Endothelial cell of umbilical vein (primary cell): Measurements from ENCODE around the gene TNS2. TPM values are rescaled to one million over a fixed set of nuclear protein-coding genes. Genes with fewer than 3 reads are reported as not detected.

Experiments
- BruUV-seq: library from RNA; stranded (reverse); fragments of 400-500 nt; replicated peaks from 2 replicates; lab custom pipeline; 2021; lab: Mats Ljungman, UMichigan
- CTCF ChIA-PET: fragments of 300-600, 350-600 bp; sonication (Branson Sonifier 250); formaldehyde crosslinking; loops from one replicate; lab custom pipeline; 2021; ENCODE audit warnings: antibody characterized with exemption, inconsistent platforms; lab: Charles Lee
- POLR2A ChIA-PET: fragments of 300-600, 350-600 bp; sonication (Branson Sonifier 250); formaldehyde crosslinking; loops from one replicate; lab custom pipeline; 2021; ENCODE audit warnings: antibody characterized with exemption, inconsistent platforms; lab: Charles Lee
- DNase-seq: peaks from one replicate; pipeline ENCODE4 v3.0.0-alpha.2; 2011; ENCODE audit warnings: low read depth, low spot score
- FAIRE-seq: peaks from 2 replicates; lab custom pipeline; 2011; peaks lifted over from hg19 to GRCh38; lab: Jason Lieb, UNC
- H2AFZ ChIP-seq: 2 replicates; pipeline ENCODE4 v1.6.0; 2012; ENCODE audit warnings: low read depth, low read length, control low read depth, inconsistent platforms
- H3K27ac ChIP-seq: 2 replicates; pipeline ENCODE4 v1.5.1; 2011; ENCODE audit warnings: low read depth, mild to moderate bottlenecking, control low read depth, low read length, moderate library complexity; ENCODE audit not compliant: insufficient read depth
- H3K27me3 ChIP-seq, 2 experiments: 2 replicates each; pipeline versions ENCODE4 v1.6.0 to v1.6.1; 2011; ENCODE audit warnings: low read length in 2 of 2, mixed read lengths in 1 of 2; ENCODE audit not compliant: control insufficient read depth in 2 of 2, insufficient read depth in 2 of 2
- H3K36me3 ChIP-seq, 2 experiments: 2 replicates in 1 of 2; 3 replicates in 1 of 2; pipeline ENCODE4 v1.5.1; 2011; ENCODE audit warnings: low read length in 2 of 2, mild to moderate bottlenecking in 1 of 2, moderate library complexity in 1 of 2; ENCODE audit not compliant: control insufficient read depth in 2 of 2, insufficient read depth in 2 of 2; ENCODE audit errors: extremely low read depth in 1 of 2
- H3K4me1 ChIP-seq: 3 replicates; pipeline ENCODE4 v1.5.1; 2011; ENCODE audit warnings: mild to moderate bottlenecking, low read length; ENCODE audit not compliant: control insufficient read depth, insufficient read depth; ENCODE audit errors: extremely low read depth
- H3K4me2 ChIP-seq: 2 replicates; pipeline ENCODE4 v1.6.1; 2011; ENCODE audit warnings: low read length, control low read depth, mixed read lengths; ENCODE audit not compliant: insufficient read depth
- H3K4me3 ChIP-seq, 3 experiments: fragments of 200-600 bp in 1 of 3; sonication (generic), shearing (Covaris generic) in 1 of 3; replicated peaks in 1 of 3; 2 replicates each; pipeline ENCODE4 v1.5.1; 2011 to 2016; ENCODE audit warnings: control low read depth in 3 of 3, low read length in 3 of 3, mild to moderate bottlenecking in 2 of 3, inconsistent platforms in 1 of 3, low read depth in 1 of 3, moderate library complexity in 1 of 3; ENCODE audit not compliant: insufficient read depth in 1 of 3
- H3K79me2 ChIP-seq: 2 replicates; pipeline ENCODE4 v1.6.0; 2012; ENCODE audit warnings: low read length, inconsistent platforms; ENCODE audit not compliant: control insufficient read depth, insufficient read depth
- H3K9ac ChIP-seq: replicated peaks from 2 replicates; pipeline ENCODE3; 2011; ENCODE audit warnings: low read length, control low read depth; ENCODE audit not compliant: insufficient read depth; ENCODE audit errors: extremely low read depth
- H3K9me1 ChIP-seq: replicated peaks from 3 replicates; pipeline ENCODE4 v1.6.0; 2011; ENCODE audit warnings: mild to moderate bottlenecking, low read length; ENCODE audit not compliant: control insufficient read depth, insufficient read depth; ENCODE audit errors: extremely low read depth
- H3K9me3 ChIP-seq: replicated peaks from 2 replicates; pipeline ENCODE4 v1.5.1; 2012; ENCODE audit warnings: low read length, inconsistent platforms; ENCODE audit not compliant: control insufficient read depth, insufficient read depth
- H4K20me1 ChIP-seq: replicated peaks from 2 replicates; pipeline ENCODE3; 2011; ENCODE audit warnings: mild to moderate bottlenecking, low read length; ENCODE audit not compliant: control insufficient read depth, insufficient read depth; ENCODE audit errors: extremely low read depth
- FOS ChIP-seq: IDR thresholded peaks from 2 replicates; pipeline ENCODE4 v1.6.1; 2011; ENCODE audit warnings: mild to moderate bottlenecking, low read length, moderate library complexity, borderline replicate concordance; ENCODE audit not compliant: insufficient read depth
- MAX ChIP-seq: IDR thresholded peaks from 2 replicates; pipeline ENCODE4 v1.6.1; 2011; ENCODE audit not compliant: insufficient read depth, insufficient read length
- dilution Hi-C: fragments of 300-500 bp; cut with MboI; formaldehyde crosslinking; loops from one replicate; pipeline ENCODE4 v1.15.0; 2019; ENCODE audit warnings: low sequenced_read_pairs; ENCODE audit not compliant: extremely low pct_ligation_motif_present
- intact Hi-C: fragments of 100-400 bp; cut with micrococcal nuclease; formaldehyde crosslinking; loops from one replicate; pipeline ENCODE4 v1.10.0; 2022
- polyA plus RNA-seq, 4 experiments: library from polyadenylated mRNA; depleted of rRNA in 3 of 4; stranded (reverse) in 3 of 4; unstranded in 1 of 4; fragments of >200 nt; gene quantifications; 2 replicates each; pipeline versions ENCODE4 v1.2.1 to v1.2.3, GENCODE V29; 2011 to 2012; ENCODE audit warnings: missing spikeins in 1 of 4
- total RNA-seq: library from RNA; stranded (reverse); gene quantifications from 2 replicates; pipeline ENCODE4 v1.2.3, GENCODE V29; 2021

Gene TNS2
- total and polyA plus RNA-seq, 2 donors (not counting 3 experiments of a cell fraction or from before 2014, with no cell fraction given), result 84.5 to 106 TPM

GRCh38 chr12:53056296-53056695 lies 6.4 kb downstream of the TNS2 start:
- H3K4me1 ChIP-seq, result peaks cover 37% of the 10 kb centered on the region
- peaks cover 2 to 39% of the 10 kb centered on the region in 2 experiments for H3K36me3 ChIP-seq
- ChIA-PET POLR2A (no interaction called here), CTCF (interaction anchor here (2.1 to 3.0 kb wide), 3 partner anchors 10 to 142 kb away, joined by 6 to 21 read pairs (median 13); no protein-coding TSS in a partner anchor)
- no peaks in the 10 kb centered on the region for H3K9me1 ChIP-seq
- H3K79me2 ChIP-seq, result peaks cover 3% of the 10 kb centered on the region
- DNase-seq, result no peak
- intact Hi-C loops (no loop called here), dilution Hi-C loops (no loop called here)
- TF ChIP-seq MAX, result no peak
- H3K27ac ChIP-seq, result no peak overlapping the region
- no peaks in the 10 kb centered on the region for H3K27me3 ChIP-seq
- H3K4me2 ChIP-seq, result no peak overlapping the region
- BruUV-seq, result no TSS peak
- no peak overlapping the region for H2AFZ ChIP-seq
- no peaks in the 10 kb centered on the region for H4K20me1 ChIP-seq
- H3K9ac ChIP-seq, result no peak overlapping the region
- FAIRE-seq, result no peak
- no peaks in the 10 kb centered on the region for H3K9me3 ChIP-seq
- no peak overlapping the region for H3K4me3 ChIP-seq

- Histone ChIP-seq H2AFZ (no peak overlapping the region), H3K4me1 (peaks cover 31% of the 10 kb centered on the region), H3K79me2 (no peaks in the 10 kb centered on the region), H3K9me3 (no peaks in the 10 kb centered on the region), H3K4me2 (no peak overlapping the region), H3K27ac (no peak overlapping the region), H3K9ac (no peak overlapping the region), H4K20me1 (no peaks in the 10 kb centered on the region), H3K36me3 (peaks cover 3 to 42% of the 10 kb centered on the region in 2 experiments), H3K4me3 (no peak overlapping the region), H3K27me3 (no peaks in the 10 kb centered on the region), H3K9me1 (no peaks in the 10 kb centered on the region)
- TF ChIP-seq FOS, result no peak
- POLR2A ChIA-PET, result no interaction called here
- CTCF ChIA-PET, result interaction anchor here (1.1 to 3.0 kb wide), 4 partner anchors 9 to 141 kb away, joined by 3 to 21 read pairs (median 5); no protein-coding TSS in a partner anchor
- BruUV-seq, result no TSS peak
- dilution Hi-C loops (no loop called here), intact Hi-C loops (no loop called here)
- no peak for FAIRE-seq
- DNase-seq, result no peak
Measured at GRCh38 chr12:53056901-53057300, 7.0 kb downstream of the TNS2 start.
